Measurements from ENCODE around the gene BNC2.

The BNC2 gene

GRCh38 chr9:16705111-16705604 lies 165.3 kb downstream of the BNC2 start:
- DNase-seq: no peak

DNA sequence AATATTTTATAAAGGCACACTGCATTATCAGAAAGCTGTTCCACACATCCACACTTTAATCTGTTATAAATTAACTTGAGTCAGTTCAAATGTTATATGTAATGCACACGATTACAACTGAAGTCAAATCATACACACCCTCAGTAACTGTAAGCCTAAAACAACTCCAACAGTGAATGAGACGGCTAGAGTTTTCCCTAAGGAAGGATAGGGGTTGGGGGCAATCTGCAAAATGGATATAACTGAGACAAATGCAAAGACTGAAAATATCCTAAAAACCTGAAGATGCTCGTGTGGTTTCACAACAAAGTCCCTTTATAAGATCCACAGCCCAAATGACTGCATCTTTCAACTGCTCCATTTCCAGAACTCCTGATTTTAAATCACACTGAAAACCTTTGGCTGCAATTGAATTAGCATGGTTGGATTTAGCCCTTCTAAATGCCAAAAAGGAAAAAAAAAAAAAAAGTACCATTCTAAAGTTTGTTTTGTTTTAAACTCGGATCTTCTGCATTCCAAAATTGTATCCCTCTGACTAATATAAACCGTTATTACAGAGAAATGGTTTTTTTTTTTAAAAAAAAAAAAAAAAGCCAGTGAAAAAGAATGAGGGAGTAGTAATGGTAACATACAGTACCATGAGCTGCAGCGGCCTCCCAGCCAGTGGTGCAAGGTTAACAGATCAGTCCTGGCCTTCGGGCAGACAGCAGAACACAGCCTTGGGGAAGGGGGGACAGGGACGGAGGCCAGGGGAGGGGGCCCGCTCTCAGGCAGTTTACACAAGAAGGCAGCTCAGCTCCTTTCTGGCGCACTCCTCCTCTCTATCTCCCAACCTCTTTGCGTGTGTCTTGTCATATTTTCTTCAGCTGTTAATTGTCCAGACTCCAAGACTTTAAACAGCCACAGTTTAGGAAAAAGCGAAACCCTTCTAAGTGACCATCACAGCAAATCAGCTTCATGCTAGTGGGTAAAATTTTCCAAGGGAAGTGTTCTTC lies 166.1 kb downstream of the BNC2 start:
- DNase-seq: no peak

DNA sequence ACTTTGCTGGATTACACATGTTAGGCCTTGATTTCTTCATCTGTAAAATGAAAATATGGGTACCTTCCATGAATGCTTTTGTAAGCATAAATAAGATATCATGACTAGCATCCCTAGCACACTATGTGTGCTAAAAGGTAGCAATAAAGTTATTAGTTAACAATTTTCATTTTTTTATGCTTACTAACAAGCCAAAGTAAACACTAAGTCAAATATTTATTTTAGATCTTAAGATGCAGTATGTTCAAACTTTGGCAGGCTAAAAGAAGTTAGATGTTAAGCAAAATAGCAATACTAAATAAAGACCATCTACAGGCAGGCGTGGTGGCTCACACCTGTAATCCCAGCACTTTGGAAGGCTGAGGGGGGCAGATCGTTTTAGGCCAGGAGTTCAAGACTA lies 169.1 kb downstream of the BNC2 start:
- DNase-seq: no peak

- no peak for DNase-seq
Measured at GRCh38 chr9:16693616-16694015, 176.9 kb downstream of the BNC2 start.

- DNase-seq: no peak
Measured at GRCh38 chr9:16690628-16691027, 179.8 kb downstream of the BNC2 start.

- DNase-seq: no peak
Measured at GRCh38 chr9:16690205-16690604, 180.3 kb downstream of the BNC2 start.

DNA sequence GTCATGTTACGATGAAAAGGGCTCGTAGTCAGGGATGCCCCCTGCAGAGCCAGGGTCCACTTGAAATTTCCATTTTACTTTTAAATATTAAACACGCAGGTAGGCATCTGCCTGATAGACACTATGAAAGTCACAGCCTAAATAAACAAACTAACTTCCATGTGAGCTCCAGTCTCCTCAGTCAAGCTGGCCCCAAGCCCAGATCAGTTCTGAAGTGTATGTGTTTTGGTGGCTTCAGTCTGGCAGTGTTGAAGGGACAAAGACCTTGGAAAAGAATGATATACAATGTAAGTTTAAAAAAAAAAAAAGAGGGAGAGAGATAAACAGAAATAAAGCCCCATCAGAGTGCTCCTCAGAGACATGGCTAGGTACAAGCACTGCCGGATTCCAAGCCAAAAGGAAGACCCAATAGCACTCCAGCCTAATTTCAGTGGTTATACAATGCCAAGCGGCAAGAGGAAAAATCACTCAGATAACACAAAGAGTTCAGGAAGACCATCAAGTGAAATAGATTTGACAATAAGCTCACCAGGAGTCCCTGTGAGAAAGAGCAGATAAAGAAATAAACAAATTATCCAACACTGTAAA lies 181.0 kb downstream of the BNC2 start:
- DNase-seq: no peak

DNA sequence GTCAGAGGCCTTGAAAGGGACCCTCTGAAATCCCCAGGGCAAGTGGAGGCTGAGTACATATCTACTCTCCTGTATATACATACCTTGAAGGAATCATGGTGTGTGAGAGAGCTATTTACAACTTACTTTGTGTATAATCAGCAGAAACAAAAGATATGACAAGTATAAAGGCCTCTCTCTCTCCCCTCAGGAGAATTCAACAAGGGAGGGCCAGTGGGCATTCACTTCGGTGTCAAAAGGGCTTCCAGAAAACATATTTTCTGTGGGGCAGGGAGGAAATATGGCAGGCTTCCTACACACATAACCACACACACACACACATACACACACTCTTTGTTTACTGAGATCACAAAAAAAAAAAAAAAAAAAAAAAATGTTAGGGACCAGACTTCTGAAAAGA lies 181.7 kb downstream of the BNC2 start:
- DNase-seq: no peak

DNA sequence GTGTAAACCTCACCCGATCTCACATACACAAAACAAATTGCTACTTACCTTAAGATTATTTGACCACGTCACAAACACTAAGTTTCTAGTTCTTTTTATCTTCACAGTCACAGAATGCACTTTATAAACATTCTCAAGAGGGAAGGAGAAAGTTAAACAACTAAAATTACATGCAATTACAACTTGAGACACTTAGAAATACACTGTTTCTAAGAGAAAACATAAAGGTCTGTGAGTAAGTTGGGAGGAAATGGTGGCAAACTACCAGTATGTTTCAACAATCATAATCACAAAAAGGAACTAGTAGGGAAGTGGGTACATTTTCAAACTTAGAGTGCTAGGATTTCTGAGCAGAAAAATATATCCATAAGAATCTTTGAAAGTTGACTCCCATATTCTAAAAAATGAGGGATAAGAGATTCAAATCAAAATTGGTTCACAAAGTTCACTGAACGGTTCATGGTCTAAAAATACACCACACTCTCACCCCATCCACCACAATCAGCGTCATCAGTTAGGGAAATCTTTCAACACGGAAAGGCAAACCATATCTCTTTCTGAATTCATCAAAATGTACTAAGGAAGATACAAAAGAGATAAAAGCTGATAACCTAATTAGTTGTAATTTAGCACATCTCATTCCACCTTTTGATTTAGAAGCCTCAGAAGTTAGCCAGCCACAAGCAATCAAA lies 182.6 kb downstream of the BNC2 start:
- DNase-seq: no peak

GRCh38 chr9:16683326-16683725 lies 187.1 kb downstream of the BNC2 start:
- DNase-seq: no peak

- DNase-seq: no peak
Measured at GRCh38 chr9:16682273-16682672, 188.2 kb downstream of the BNC2 start.

- DNase-seq: no peak
Measured at GRCh38 chr9:16681652-16681987, 188.8 kb downstream of the BNC2 start.

- no peak for DNase-seq
Measured at GRCh38 chr9:16680975-16681651, 189.4 kb downstream of the BNC2 start.

DNA sequence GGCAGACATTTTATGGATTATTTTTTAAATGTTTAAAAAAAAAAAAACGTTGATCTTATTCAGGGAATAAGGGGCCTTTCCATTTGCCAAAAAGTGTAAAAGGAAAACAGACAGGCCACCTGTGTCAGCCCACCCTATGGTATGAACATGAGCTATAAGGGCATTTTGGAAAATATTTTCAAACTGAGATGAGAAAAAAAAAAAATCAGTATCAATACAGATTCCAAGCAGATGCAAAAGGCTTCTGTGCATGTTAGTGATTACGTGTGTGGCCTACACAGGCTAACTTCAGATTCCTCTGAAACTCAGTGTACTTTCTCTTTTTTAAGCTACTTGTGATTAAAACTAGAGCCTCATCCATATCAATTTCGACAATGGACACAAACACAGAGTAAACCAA lies 189.9 kb downstream of the BNC2 start:
- DNase-seq: no peak

DNA sequence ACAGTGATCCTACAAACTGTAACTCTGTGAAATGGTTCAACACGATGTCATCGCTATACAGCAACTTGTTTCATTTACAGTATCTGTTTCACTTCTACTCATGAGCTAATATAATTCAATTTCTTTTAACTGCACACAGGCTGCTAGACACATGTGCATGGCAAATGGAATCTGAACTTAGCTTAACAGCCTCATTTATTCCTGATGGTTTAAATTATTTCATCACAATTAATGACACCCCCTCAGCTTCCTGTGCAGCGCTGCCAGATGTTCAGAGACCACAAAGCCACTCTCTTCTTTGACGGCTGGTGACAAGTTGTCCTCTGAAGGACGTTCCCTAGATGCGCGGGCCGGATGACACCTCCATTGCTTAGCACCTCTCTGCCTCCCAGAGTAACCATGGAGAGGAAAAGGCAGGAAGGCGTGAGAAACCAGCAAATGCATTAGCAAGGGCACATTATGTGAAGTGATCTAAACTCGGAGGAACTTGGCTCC lies 191.1 kb downstream of the BNC2 start:
- no peak for DNase-seq

DNA sequence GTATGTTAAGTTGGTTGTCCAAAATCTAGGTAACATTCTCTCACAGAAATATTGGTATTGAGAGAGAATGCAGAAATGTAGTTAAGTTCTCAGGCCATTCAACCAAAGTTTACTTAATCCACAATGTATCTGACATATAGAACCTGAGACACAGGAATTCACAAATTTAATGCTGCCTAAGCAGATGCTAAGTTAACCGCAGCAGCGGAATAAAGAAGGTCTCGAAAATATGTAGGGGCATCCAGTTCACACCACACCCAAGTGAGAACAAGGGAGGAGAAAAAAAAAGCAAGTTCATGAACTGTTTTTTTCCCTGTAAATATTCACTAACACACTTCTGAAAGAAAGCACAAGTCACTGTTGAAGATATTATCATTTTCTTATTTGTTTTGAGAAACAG lies 194.0 kb downstream of the BNC2 start:
- no peak for DNase-seq

DNA sequence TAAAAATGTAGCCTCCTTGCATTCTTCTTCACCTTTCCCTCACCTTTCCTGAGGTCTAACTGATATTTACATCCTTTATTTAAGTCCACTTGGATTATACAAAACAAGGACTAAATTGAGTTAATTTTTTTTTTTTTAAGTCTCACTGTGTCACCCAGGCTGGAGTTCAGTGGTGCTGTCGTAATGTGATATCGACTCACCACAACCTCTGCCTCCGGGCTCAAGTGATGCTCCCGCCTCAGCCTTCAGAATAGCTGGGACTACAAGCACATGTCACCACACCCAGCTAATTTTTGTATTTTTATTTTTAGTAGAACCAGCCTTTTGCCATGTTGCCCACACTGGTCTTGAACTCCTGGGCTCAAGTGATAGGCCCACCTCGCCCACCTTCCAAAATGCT lies 195.3 kb downstream of the BNC2 start:
- no peak for DNase-seq

- no peak for DNase-seq
Measured at GRCh38 chr9:16673171-16673570, 197.3 kb downstream of the BNC2 start.

GRCh38 chr9:16672501-16672900 lies 198.0 kb downstream of the BNC2 start:
- no peak for DNase-seq

GRCh38 chr9:16671591-16672137 lies 198.8 kb downstream of the BNC2 start:
- DNase-seq: no peak

- DNase-seq: no peak
Measured at GRCh38 chr9:16670791-16671190, 199.7 kb downstream of the BNC2 start.

DNA sequence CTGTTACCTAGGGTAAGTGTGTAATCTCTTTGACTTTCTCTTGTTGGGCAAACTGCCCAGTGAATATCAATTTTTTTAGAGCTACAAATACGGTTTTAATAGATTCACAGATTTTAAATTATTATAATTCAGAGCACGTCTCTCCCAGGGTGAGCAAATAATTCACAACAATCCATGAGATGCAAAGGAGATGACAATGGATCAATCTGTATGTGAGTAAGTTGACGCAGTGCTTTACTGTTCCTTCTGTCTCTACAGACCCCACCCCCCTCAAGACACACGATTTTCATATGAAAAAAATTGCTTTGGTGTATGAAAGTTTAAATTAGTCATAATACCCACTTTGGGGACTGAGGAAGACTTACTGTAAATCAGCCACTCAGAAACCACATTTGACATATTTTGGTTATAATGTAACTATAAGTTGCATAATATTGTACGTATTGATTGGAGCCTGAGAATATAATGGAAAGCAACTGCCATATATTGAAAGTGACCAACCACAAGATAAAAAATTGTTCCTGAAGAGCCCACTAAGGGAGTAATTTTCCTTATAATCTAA lies 201.7 kb downstream of the BNC2 start:
- no peak for DNase-seq

Measured in MV-4-11 (cell line).